DND-41 (cell line): ENCODE data around the gene AMIGO2.

Experiments used
- CTCF ChIP-seq: IDR thresholded peaks from 2 replicates; pipeline ENCODE4 v1.5.1; 2012; ENCODE audit warnings: borderline replicate concordance, low read length, moderate library complexity, mild to moderate bottlenecking; ENCODE audit not compliant: poor library complexity, severe bottlenecking; ENCODE audit errors: extremely low read depth
- EZH2 ChIP-seq: IDR thresholded peaks from 3 replicates; pipeline ENCODE4 v1.6.1; 2012; ENCODE audit warnings: borderline replicate concordance, low read depth, mild to moderate bottlenecking, moderate library complexity, low read length, inconsistent platforms; ENCODE audit not compliant: severe bottlenecking

GRCh38 chr12:47120736-47121135, 41.0 kb upstream of the AMIGO2 start:
- TF ChIP-seq EZH2 (no peak), CTCF (no peak)
